K562 (cell line): ENCODE measurements around the gene COL26A1. TPM values are rescaled to one million over a fixed set of nuclear protein-coding genes. Genes with fewer than 3 reads are reported as not detected.
A peak's percentile ranks its signal among the peaks of the same experiment; 100 is the strongest.

Experiments
- CBX2 ChIP-seq: fragments of 200-600 bp; sonication (generic); IDR thresholded peaks from one replicate; pipeline ENCODE4 v1.6.1; 2012; ENCODE audit warnings: mild to moderate bottlenecking, low read length, inconsistent platforms; ENCODE audit not compliant: insufficient read depth, poor library complexity, severe bottlenecking
- EP300 ChIP-seq: IDR thresholded peaks from 2 replicates; pipeline ENCODE4 v1.6.1; 2012; ENCODE audit warnings: low read length, improper control_type of control experiment
- ETV1 ChIP-seq: fragments of 450-650 bp; conservative IDR thresholded peaks from 2 replicates; pipeline ENCODE4 v1.6.1; 2016; ENCODE audit warnings: missing genetic modification characterization, control low read depth, low read depth, missing compliant biosample characterization
- FOXO4 ChIP-seq: fragments of 450-650 bp; formaldehyde crosslinking; IDR thresholded peaks from 2 replicates; pipeline ENCODE4 v1.4.0; 2020; ENCODE audit warnings: mild to moderate bottlenecking, moderate library complexity
- HNRNPK ChIP-seq: fragments of 200-400 bp; formaldehyde crosslinking; IDR thresholded peaks from one replicate; pipeline ENCODE4 v1.6.1; 2018; ENCODE audit warnings: mild to moderate bottlenecking, low read depth, low read length; ENCODE audit not compliant: poor library complexity, severe bottlenecking
- LCOR ChIP-seq: sonication (generic); formaldehyde crosslinking; IDR thresholded peaks from 2 replicates; pipeline ENCODE4 v1.8.0; 2022; ENCODE audit warnings: mild to moderate bottlenecking, missing genetic modification reagents
- MAX ChIP-seq: sonication (generic); formaldehyde crosslinking; IDR thresholded peaks from 2 replicates; pipeline ENCODE4 v1.9.0; 2022; ENCODE audit warnings: mild to moderate bottlenecking, missing genetic modification reagents
- MCM5 ChIP-seq: fragments of 450-650 bp; IDR thresholded peaks from 2 replicates; pipeline ENCODE4 v1.6.1; 2016; ENCODE audit warnings: low read depth
- MXI1 ChIP-seq: IDR thresholded peaks from 2 replicates; pipeline ENCODE4 v1.6.1; 2011; ENCODE audit warnings: low read depth, mild to moderate bottlenecking, improper control_type of control experiment, low read length
- NFE2L1 ChIP-seq: fragments of 450-650 bp; IDR thresholded peaks from 2 replicates; pipeline ENCODE4 v1.6.1; 2016; ENCODE audit warnings: missing genetic modification characterization, low read depth, mild to moderate bottlenecking, missing compliant biosample characterization, moderate library complexity, borderline replicate concordance
- NONO ChIP-seq, 2 experiments: fragments of 200-400 bp in 1 of 2; fragments of 450-650 bp in 1 of 2; formaldehyde crosslinking in 1 of 2; IDR thresholded peaks; 2 replicates each; pipeline ENCODE4 v1.6.1; 2017; ENCODE audit warnings: low read depth in 2 of 2, mild to moderate bottlenecking in 2 of 2, moderate library complexity in 2 of 2, low read length in 1 of 2
- OTX1 ChIP-seq: fragments of 450-650 bp; formaldehyde crosslinking; IDR thresholded peaks from 2 replicates; pipeline ENCODE4 v1.4.0; 2022; ENCODE audit warnings: mild to moderate bottlenecking
- PHF20 ChIP-seq: fragments of 450-650 bp; IDR thresholded peaks from 2 replicates; pipeline ENCODE4 v1.6.1; 2018; ENCODE audit not compliant: partially characterized antibody
- POLR2AphosphoS2 ChIP-seq: IDR thresholded peaks from 2 replicates; pipeline ENCODE4 v1.6.1; 2012; ENCODE audit warnings: low read length, improper control_type of control experiment
- SIN3A ChIP-seq, 2 experiments: fragments of 150-350 bp in 1 of 2; IDR thresholded peaks; 2 replicates each; pipeline ENCODE4 v1.6.1; 2011 to 2016; ENCODE audit warnings: borderline replicate concordance in 2 of 2, low read depth in 2 of 2, low read length in 2 of 2, mild to moderate bottlenecking in 2 of 2, moderate library complexity in 2 of 2; ENCODE audit not compliant: control insufficient read depth in 1 of 2
- SIRT6 ChIP-seq: IDR thresholded peaks from one replicate; pipeline ENCODE4 v1.6.1; 2012; ENCODE audit warnings: low read depth, mild to moderate bottlenecking, control low read depth, inconsistent platforms, low read length, moderate library complexity
- SP1 ChIP-seq: sonication (generic); formaldehyde crosslinking; IDR thresholded peaks from 2 replicates; pipeline ENCODE4 v1.8.1; 2022; ENCODE audit warnings: mild to moderate bottlenecking, missing genetic modification reagents
- SRF ChIP-seq, 2 experiments: fragments of 250-450, 450-650 bp in 1 of 2; sonication (Bioruptor Pico) in 1 of 2; sonication (generic) in 1 of 2; formaldehyde crosslinking; IDR thresholded peaks; 2 replicates each; pipeline versions ENCODE4 v1.5.0 to v1.5.1; 2020 to 2022; ENCODE audit warnings: mild to moderate bottlenecking in 1 of 2, missing genetic modification reagents in 1 of 2
- TBP ChIP-seq: optimal IDR thresholded peaks from 2 replicates; pipeline ENCODE3; 2011; ENCODE audit warnings: low read depth, low read length, improper control_type of control experiment
- TCF3 ChIP-seq: sonication (generic); formaldehyde crosslinking; IDR thresholded peaks from 2 replicates; pipeline ENCODE4 v1.4.0; 2020; ENCODE audit warnings: mild to moderate bottlenecking, missing genetic modification reagents
- TOE1 ChIP-seq, 2 experiments: fragments of 450-650 bp in 1 of 2; sonication (generic) in 1 of 2; formaldehyde crosslinking in 1 of 2; IDR thresholded peaks; 2 replicates each; pipeline versions ENCODE4 v1.7.1 to v1.8.0; 2016 to 2022; ENCODE audit warnings: borderline replicate concordance in 2 of 2, mild to moderate bottlenecking in 2 of 2, antibody characterized with exemption in 1 of 2, inconsistent platforms in 1 of 2, low read depth in 1 of 2, missing genetic modification reagents in 1 of 2, moderate library complexity in 1 of 2
- ZBTB9 ChIP-seq: fragments of 450-650 bp; formaldehyde crosslinking; IDR thresholded peaks from 2 replicates; pipeline ENCODE4 v1.4.0; 2020; ENCODE audit warnings: mild to moderate bottlenecking, moderate library complexity
- ZNF133 ChIP-seq: fragments of 250-450 bp; sonication (Bioruptor Pico); IDR thresholded peaks from 2 replicates; pipeline ENCODE4 v1.4.0; 2020; ENCODE audit warnings: mild to moderate bottlenecking
- ZNF444 ChIP-seq: fragments of 250-450 bp; sonication (Bioruptor Pico); IDR thresholded peaks from 2 replicates; pipeline ENCODE4 v1.4.0; 2020; ENCODE audit warnings: mild to moderate bottlenecking, moderate library complexity
- ZNF699 ChIP-seq: fragments of 250-450 bp; sonication (Bioruptor Pico); IDR thresholded peaks from 2 replicates; pipeline ENCODE4 v1.8.0; 2021; ENCODE audit warnings: mild to moderate bottlenecking, moderate library complexity; ENCODE audit not compliant: insufficient replicate concordance
- polyA plus RNA-seq, 8 experiments: library from polyadenylated mRNA; depleted of rRNA in 4 of 8; stranded (reverse) in 5 of 8; unstranded in 3 of 8; fragments of >200 nt; fragmentation: Nextera tagmentation in 2 of 8; fragmentation: Illumina TruSeq in 1 of 8; extraction: Ambion mirVana in 2 of 8; extraction: Trizol in 1 of 8; gene quantifications; 2 replicates each; pipeline versions ENCODE4 v1.2.1 to v1.2.3, GENCODE V29; 2011 to 2014; ENCODE audit warnings: inconsistent platforms in 1 of 8, missing spikeins in 1 of 8
- total RNA-seq, 7 experiments: library from RNA; depleted of rRNA in 6 of 7; stranded (reverse); fragments of >200 nt in 6 of 7; fragmentation: Illumina TruSeq in 2 of 7; extraction: Trizol in 2 of 7; gene quantifications; 2 replicates each; pipeline versions ENCODE4 v1.2.1 to v1.2.3, GENCODE V29; 2011 to 2021; ENCODE audit warnings: low replicate concordance in 1 of 7

COL26A1 gene
- total and polyA plus RNA-seq, 9 of the 15 experiments (the other 6 are each of a cell fraction or from before 2014, with no cell fraction given) = 0.04 to 0.39 (median 0.07) TPM; not detected in 5

- TF ChIP-seq SIN3A (IDR thresholded peaks at IDR 0.05; ENCODE audit: borderline replicate concordance in 2 of 2, control insufficient read depth in 1 of 2, low read depth in 2 of 2, low read length in 2 of 2) (peak in 1 of 2 experiments; percentile 64; a peak in 1 of 4 replicates), SP1 (no peak), EP300 (no peak), FOXO4 (CRISPR knock-in tag) (no peak), MXI1 (0 out of 2 replicates have a peak, but pooled peaks have one; percentile 44), ZNF444 (CRISPR knock-in tag) (no peak), POLR2AphosphoS2 (no peak), MAX (no peak), TOE1 (IDR thresholded peaks at IDR 0.05; ENCODE audit: borderline replicate concordance) (no peak), TOE1 (CRISPR knock-in tag; IDR thresholded peaks at IDR 0.05; ENCODE audit: borderline replicate concordance, low read depth) (no peak), TBP (no peak), SRF (CRISPR knock-in tag; IDR thresholded peaks at IDR 0.05) (no peak), NFE2L1 (no peak), TCF3 (no peak), ZNF133 (CRISPR knock-in tag) (no peak), MCM5 (no peak), ZNF699 (CRISPR knock-in tag) (no peak), ZBTB9 (no peak), NONO (IDR thresholded peaks at IDR 0.05; ENCODE audit: low read depth in 2 of 2, low read length in 1 of 2) (no peak), OTX1 (CRISPR knock-in tag) (no peak), ETV1 (tag) (no peak), PHF20 (peak; percentile 65), HNRNPK (no peak), SIRT6 (no peak), CBX2 (no peak), LCOR (CRISPR knock-in tag) (no peak)
Measured at GRCh38 chr7:101321491-101322401, 40.9 kb upstream of the COL26A1 start, which contains the start of gene IFT22 (continued).
